IMR-90 (cell line): ENCODE results near the gene PLEKHF1. TPM values are rescaled to one million over a fixed set of nuclear protein-coding genes. Genes with fewer than 3 reads are reported as not detected.
A peak's percentile ranks its signal among the peaks of the same experiment; 100 is the strongest.

ENCODE experiments used
- ATAC-seq: fragments of 200-7000 bp; cut with Tn5 transposase; 2 replicates; pipeline ENCODE4 v1.9.1; 2020; ENCODE audit warnings: low read depth, mild to moderate bottlenecking, moderate library complexity
- BruUV-seq: library from RNA; stranded (reverse); fragments of 400-500 nt; replicated peaks from 2 replicates; lab custom pipeline; 2021; lab: Mats Ljungman, UMichigan
- CTCF ChIA-PET: fragments of 300-600 bp; formaldehyde crosslinking; extraction: SDS; loops from one replicate; lab custom pipeline; 2021; ENCODE audit warnings: antibody characterized with exemption; lab: Yijun Ruan, JAX
- POLR2A ChIA-PET: fragments of 300-600 bp; sonication (Branson Sonifier 250); formaldehyde crosslinking; loops from one replicate; lab custom pipeline; 2022; ENCODE audit warnings: antibody characterized with exemption; ENCODE audit not compliant: unreplicated experiment; lab: Charles Lee
- DNase-seq: peaks from one replicate; pipeline ENCODE4 v3.0.0; 2013
- H2AFZ ChIP-seq: replicated peaks from 2 replicates; pipeline ENCODE3; 2013; ENCODE audit warnings: low read length, mild to moderate bottlenecking; ENCODE audit not compliant: poor library complexity
- H2AK5ac ChIP-seq: 2 replicates; pipeline ENCODE4 v1.6.1; 2013; ENCODE audit warnings: low read depth, low read length, inconsistent platforms
- H2AK9ac ChIP-seq: replicated peaks from 2 replicates; pipeline ENCODE3; 2013; ENCODE audit warnings: mild to moderate bottlenecking, low read depth, low read length, moderate library complexity; ENCODE audit not compliant: poor library complexity
- H2BK120ac ChIP-seq: 2 replicates; pipeline ENCODE4 v1.6.1; 2013; ENCODE audit warnings: low read depth, low read length, inconsistent platforms
- H2BK15ac ChIP-seq: 3 replicates; pipeline ENCODE4 v1.6.1; 2013; ENCODE audit warnings: low read depth, low read length, inconsistent platforms
- H2BK20ac ChIP-seq: 2 replicates; pipeline ENCODE4 v1.6.1; 2013; ENCODE audit warnings: low read depth, mild to moderate bottlenecking, inconsistent platforms, low read length, moderate library complexity
- H2BK5ac ChIP-seq: 2 replicates; pipeline ENCODE4 v1.6.1; 2013; ENCODE audit warnings: mild to moderate bottlenecking, low read depth, low read length, inconsistent platforms; ENCODE audit not compliant: poor library complexity, severe bottlenecking
- H3K14ac ChIP-seq: replicated peaks from 2 replicates; pipeline ENCODE4 v1.6.1; 2013; ENCODE audit warnings: low read depth, low read length, inconsistent platforms
- H3K18ac ChIP-seq: 2 replicates; pipeline ENCODE4 v1.6.1; 2013; ENCODE audit warnings: low read depth, low read length, control low read depth
- H3K23ac ChIP-seq: 2 replicates; pipeline ENCODE4 v1.6.1; 2013; ENCODE audit warnings: low read depth, low read length, inconsistent platforms
- H3K27ac ChIP-seq: 2 replicates; pipeline ENCODE4 v1.5.1; 2013; ENCODE audit warnings: mild to moderate bottlenecking, control low read depth, low read length; ENCODE audit not compliant: insufficient read depth
- H3K27me3 ChIP-seq: 2 replicates; pipeline ENCODE4 v1.6.1; 2013; ENCODE audit warnings: low read length; ENCODE audit not compliant: control insufficient read depth, insufficient read depth
- H3K36me3 ChIP-seq: 2 replicates; pipeline ENCODE4 v1.6.1; 2013; ENCODE audit warnings: low read length, mixed read lengths; ENCODE audit not compliant: control insufficient read depth, insufficient read depth
- H3K4ac ChIP-seq: 2 replicates; pipeline ENCODE4 v1.6.1; 2013; ENCODE audit warnings: low read depth, low read length, inconsistent platforms
- H3K4me1 ChIP-seq: 2 replicates; pipeline ENCODE4 v1.6.1; 2013; ENCODE audit warnings: low read length, mixed read lengths; ENCODE audit not compliant: control insufficient read depth, insufficient read depth
- H3K4me2 ChIP-seq: 2 replicates; pipeline ENCODE4 v1.6.1; 2013; ENCODE audit warnings: low read depth, mild to moderate bottlenecking, control low read depth, low read length, moderate library complexity
- H3K4me3 ChIP-seq: 2 replicates; pipeline ENCODE4 v1.5.1; 2013; ENCODE audit warnings: low read depth, mild to moderate bottlenecking, control low read depth, low read length, moderate library complexity; ENCODE audit not compliant: insufficient read depth
- H3K56ac ChIP-seq: 2 replicates; pipeline ENCODE4 v1.6.1; 2013; ENCODE audit warnings: low read length, inconsistent platforms; ENCODE audit not compliant: insufficient read depth; ENCODE audit errors: extremely low read depth
- H3K79me1 ChIP-seq, 2 experiments: 2 replicates each; pipeline ENCODE4 v1.6.1; 2013; ENCODE audit warnings: low read length in 2 of 2, inconsistent platforms in 1 of 2, low read depth in 1 of 2
- H3K9ac ChIP-seq: 2 replicates; pipeline ENCODE4 v1.6.1; 2013; ENCODE audit warnings: low read depth, low read length, control low read depth
- H3K9me1 ChIP-seq: 2 replicates; pipeline ENCODE4 v1.6.1; 2013; ENCODE audit warnings: low read length, inconsistent platforms; ENCODE audit not compliant: insufficient read depth
- H3K9me3 ChIP-seq: 2 replicates; pipeline ENCODE4 v1.6.1; 2013; ENCODE audit warnings: low read length; ENCODE audit not compliant: control insufficient read depth, insufficient read depth
- H4K20me1 ChIP-seq: 2 replicates; pipeline ENCODE4 v1.6.1; 2013; ENCODE audit warnings: low read length, inconsistent platforms; ENCODE audit not compliant: insufficient read depth
- H4K5ac ChIP-seq: 2 replicates; pipeline ENCODE4 v1.6.1; 2013; ENCODE audit warnings: mild to moderate bottlenecking, low read depth, low read length, control low read depth
- H4K8ac ChIP-seq, 2 experiments: 2 replicates each; pipeline ENCODE4 v1.6.1; 2013; ENCODE audit warnings: low read depth in 2 of 2, low read length in 2 of 2, control low read depth in 1 of 2, inconsistent platforms in 1 of 2
- H4K91ac ChIP-seq: 2 replicates; pipeline ENCODE4 v1.6.1; 2013; ENCODE audit warnings: low read depth, low read length, inconsistent platforms; ENCODE audit not compliant: insufficient read depth
- WGBS, 2 experiments: methylation state at CpG; one replicate each; pipeline versions ENCODE4 v1.1.5 to v1.1.7; 2013; ENCODE audit warnings: missing lambda C conversion rate in 2 of 2; ENCODE audit not compliant: insufficient read length in 1 of 2; ENCODE audit errors: extremely low coverage in 2 of 2; 5-methylcytosine and 5-hydroxymethylcytosine counted together
- dilution Hi-C: fragments of 300-500 bp; cut with HindIII; formaldehyde crosslinking; loops from one replicate; pipeline ENCODE4 v1.14.3; 2018; ENCODE audit warnings: low sequenced_read_pairs; ENCODE audit not compliant: unreplicated experiment
- in situ Hi-C: fragments of 300-500 bp; cut with MboI; formaldehyde crosslinking; loops from 3 replicates; pipeline ENCODE4 v1.14.3; 2019; ENCODE audit warnings: low sequenced_read_pairs, inconsistent platforms, mixed read lengths
- intact Hi-C: fragments of 100-400 bp; cut with micrococcal nuclease; formaldehyde crosslinking; loops from 2 replicates; pipeline ENCODE4 v1.10.0; 2022
- polyA plus RNA-seq, 3 experiments: library from polyadenylated mRNA; depleted of rRNA; stranded (reverse); fragments of >200 nt; gene quantifications; 2 replicates each; pipeline ENCODE4 v1.2.3, GENCODE V29; 2012; ENCODE audit warnings: low replicate concordance in 1 of 3
- total RNA-seq: library from RNA; depleted of rRNA; stranded (reverse); fragments of >200 nt; gene quantifications from 2 replicates; pipeline ENCODE4 v1.2.3, GENCODE V29; 2012
- TF ChIP-seq, protein P1 (sequence below): conservative IDR thresholded peaks from 2 replicates; pipeline ENCODE4 v1.5.1; 2012; ENCODE audit warnings: mild to moderate bottlenecking, low read depth, low read length, improper control_type of control experiment

The PLEKHF1 gene
- total and polyA plus RNA-seq, 2 of the 4 experiments (the other 2 are of a cell fraction), result 5.0 to 6.6 TPM

DNA sequence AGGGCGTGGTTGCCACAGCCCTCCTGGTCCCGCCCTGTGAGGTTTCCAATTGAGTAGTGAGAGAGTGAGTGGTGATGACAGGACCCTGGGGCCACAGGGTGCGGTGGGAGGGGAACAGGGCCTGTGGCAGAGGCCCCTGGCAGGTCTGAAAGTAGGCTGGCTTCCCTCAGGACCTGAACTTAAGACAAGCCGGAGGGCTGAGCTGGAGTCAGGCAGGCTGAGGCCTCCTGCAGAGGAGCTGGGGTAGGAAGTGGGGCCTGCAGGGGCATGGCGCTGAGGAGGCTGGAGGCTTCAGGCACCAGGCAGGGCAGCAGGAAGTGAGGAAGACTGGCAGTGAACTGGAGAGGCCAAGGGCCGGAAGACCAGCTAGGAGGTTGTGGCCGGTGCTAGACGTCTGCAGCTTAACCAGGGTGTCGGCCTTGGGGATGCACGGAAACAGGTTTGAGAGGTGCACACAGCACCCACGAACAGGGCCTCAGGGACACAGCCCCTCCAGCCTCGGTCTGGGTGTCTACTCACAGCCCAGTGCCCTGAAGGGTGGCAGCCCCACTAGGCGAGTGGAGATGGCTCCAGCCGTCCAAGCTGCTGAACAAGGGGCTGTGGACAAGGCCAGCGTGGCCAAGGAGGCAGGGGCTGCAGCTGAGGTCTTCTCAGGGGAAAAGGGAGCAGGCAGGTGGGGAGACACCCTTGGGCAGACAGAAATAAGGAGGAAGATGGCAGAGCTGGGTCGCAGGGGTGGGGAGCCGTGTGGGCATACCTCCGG is 41.4 kb upstream of the PLEKHF1 start:
- ChIA-PET CTCF (no interaction called here), POLR2A (no interaction called here)
- dilution Hi-C loops, result no loop called here

More for the DNA sequence above, 41.4 kb upstream of the PLEKHF1 start:
- Histone ChIP-seq H3K27ac (no peak overlapping the region), H3K4me2 (no peak overlapping the region), H3K23ac (no peak overlapping the region), H2AFZ (peak overlapping the region; percentile 75), H3K14ac (no peak overlapping the region), H4K91ac (no peak overlapping the region), H3K18ac (no peak overlapping the region), H4K5ac (no peak overlapping the region), H2AK9ac (no peak overlapping the region), H2AK5ac (no peak overlapping the region), H3K9me3 (no peaks in the 10 kb centered on the region), H3K4me1 (no peaks in the 10 kb centered on the region), H3K9ac (no peak overlapping the region), H3K4me3 (no peak overlapping the region), H3K27me3 (no peaks in the 10 kb centered on the region; the same call in 1 of the 2 replicates), H4K8ac (no peak overlapping the region), H3K56ac (no peak overlapping the region), H3K36me3 (no peaks in the 10 kb centered on the region), H3K9me1 (no peaks in the 10 kb centered on the region), H2BK15ac (no peak overlapping the region), H2BK20ac (no peak overlapping the region), H3K4ac (no peak overlapping the region), H4K20me1 (no peaks in the 10 kb centered on the region), H2BK120ac (no peak overlapping the region), H2BK5ac (no peak overlapping the region), H3K79me1 (no peaks in the 10 kb centered on the region)
- DNase-seq, result no peak
- TF ChIP-seq, protein P1, sequence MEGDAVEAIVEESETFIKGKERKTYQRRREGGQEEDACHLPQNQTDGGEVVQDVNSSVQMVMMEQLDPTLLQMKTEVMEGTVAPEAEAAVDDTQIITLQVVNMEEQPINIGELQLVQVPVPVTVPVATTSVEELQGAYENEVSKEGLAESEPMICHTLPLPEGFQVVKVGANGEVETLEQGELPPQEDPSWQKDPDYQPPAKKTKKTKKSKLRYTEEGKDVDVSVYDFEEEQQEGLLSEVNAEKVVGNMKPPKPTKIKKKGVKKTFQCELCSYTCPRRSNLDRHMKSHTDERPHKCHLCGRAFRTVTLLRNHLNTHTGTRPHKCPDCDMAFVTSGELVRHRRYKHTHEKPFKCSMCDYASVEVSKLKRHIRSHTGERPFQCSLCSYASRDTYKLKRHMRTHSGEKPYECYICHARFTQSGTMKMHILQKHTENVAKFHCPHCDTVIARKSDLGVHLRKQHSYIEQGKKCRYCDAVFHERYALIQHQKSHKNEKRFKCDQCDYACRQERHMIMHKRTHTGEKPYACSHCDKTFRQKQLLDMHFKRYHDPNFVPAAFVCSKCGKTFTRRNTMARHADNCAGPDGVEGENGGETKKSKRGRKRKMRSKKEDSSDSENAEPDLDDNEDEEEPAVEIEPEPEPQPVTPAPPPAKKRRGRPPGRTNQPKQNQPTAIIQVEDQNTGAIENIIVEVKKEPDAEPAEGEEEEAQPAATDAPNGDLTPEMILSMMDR, result no peak
- WGBS, 2 experiments, result 64% methylated on average over 6 of the region's 18 CpGs; no CpG with 5 or more reads in 1 of the 2 experiments
- intact Hi-C loops (no loop called here), in situ Hi-C loops (no loop called here)
- no TSS peak for BruUV-seq
- no peak for ATAC-seq
